Rectal smooth muscle tissue (tissue), 1 donor: Measurements from ENCODE around the gene BRIP1.

Source experiments
- H3K27ac ChIP-seq: one replicate; pipeline ENCODE4 v1.7.0; 2013; ENCODE audit warnings: low read depth, low read length, inconsistent platforms
- H3K27me3 ChIP-seq: one replicate; pipeline ENCODE4 v1.7.0; 2013; ENCODE audit warnings: low read length; ENCODE audit not compliant: control insufficient read depth, insufficient read depth
- H3K36me3 ChIP-seq: one replicate; pipeline ENCODE4 v1.7.0; 2013; ENCODE audit warnings: low read length; ENCODE audit not compliant: control insufficient read depth, insufficient read depth
- H3K4me1 ChIP-seq: one replicate; pipeline ENCODE4 v1.7.0; 2013; ENCODE audit warnings: low read length; ENCODE audit not compliant: control insufficient read depth, insufficient read depth
- H3K4me3 ChIP-seq: one replicate; pipeline ENCODE4 v1.7.0; 2013; ENCODE audit warnings: low read length
- H3K9ac ChIP-seq: one replicate; pipeline ENCODE4 v1.7.0; 2013; ENCODE audit warnings: low read length

The BRIP1 gene

DNA sequence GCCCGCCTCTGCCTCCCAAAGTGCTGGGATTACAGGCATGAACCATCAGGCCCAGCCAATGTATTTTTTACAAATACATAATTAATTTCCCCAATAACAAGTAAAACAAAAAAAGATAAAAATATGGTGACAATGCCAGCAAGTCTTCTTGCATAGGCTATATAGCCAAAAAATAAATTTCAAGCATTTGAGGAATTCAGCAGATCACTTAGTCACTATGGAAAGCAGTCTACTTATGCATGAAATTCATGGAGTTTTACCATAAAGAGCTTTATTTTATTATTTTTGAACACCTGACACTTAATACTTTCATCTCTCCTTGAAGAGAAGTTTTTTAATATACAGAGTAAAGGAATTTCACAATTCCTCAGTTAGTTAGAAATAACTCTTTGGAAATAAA is 56.4 kb downstream of the BRIP1 start:
- H3K4me1 ChIP-seq, result no peaks in the 10 kb centered on the region
- H3K27me3 ChIP-seq, result no peaks in the 10 kb centered on the region
- H3K9ac ChIP-seq, result no peak overlapping the region
- no peak overlapping the region for H3K4me3 ChIP-seq
- no peak overlapping the region for H3K27ac ChIP-seq
- H3K36me3 ChIP-seq, result no peaks in the 10 kb centered on the region

DNA sequence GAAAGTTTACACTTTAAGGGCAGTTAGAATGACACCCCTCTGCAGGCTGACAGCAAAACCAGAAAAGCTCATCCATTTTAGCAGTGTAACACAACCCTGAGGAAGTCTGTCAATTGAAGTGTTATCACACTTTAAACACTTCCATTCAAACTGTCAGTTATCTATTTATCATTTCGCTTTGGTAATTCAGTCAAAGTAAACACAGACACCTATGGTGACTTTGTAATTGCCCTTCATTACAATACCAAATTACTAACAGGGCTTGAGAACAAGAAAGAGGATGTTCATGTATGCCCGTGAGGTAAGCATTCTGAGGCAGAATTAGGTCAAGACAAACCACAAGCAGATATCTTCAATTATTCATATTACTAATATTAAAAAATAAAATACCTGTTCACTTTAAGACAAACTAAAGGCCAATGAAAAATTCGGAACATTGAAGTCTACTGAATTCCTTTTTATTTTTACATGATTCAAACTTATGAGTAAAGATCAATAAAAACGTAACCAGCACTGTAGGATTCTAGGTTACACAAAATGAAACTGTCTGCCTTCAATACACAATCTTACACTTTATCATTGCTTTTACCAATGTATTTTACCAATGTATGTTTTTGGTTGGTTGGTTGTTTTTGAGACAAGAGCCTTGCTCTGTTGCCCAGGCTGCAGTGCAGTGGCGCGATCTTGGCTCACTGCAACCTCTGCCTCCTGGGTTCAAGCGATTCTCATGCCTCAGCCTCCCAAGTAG is 57.1 kb downstream of the BRIP1 start:
- Histone ChIP-seq H3K27ac (no peak overlapping the region), H3K4me3 (no peak overlapping the region), H3K4me1 (no peaks in the 10 kb centered on the region), H3K36me3 (no peaks in the 10 kb centered on the region), H3K27me3 (no peaks in the 10 kb centered on the region), H3K9ac (no peak overlapping the region)

DNA sequence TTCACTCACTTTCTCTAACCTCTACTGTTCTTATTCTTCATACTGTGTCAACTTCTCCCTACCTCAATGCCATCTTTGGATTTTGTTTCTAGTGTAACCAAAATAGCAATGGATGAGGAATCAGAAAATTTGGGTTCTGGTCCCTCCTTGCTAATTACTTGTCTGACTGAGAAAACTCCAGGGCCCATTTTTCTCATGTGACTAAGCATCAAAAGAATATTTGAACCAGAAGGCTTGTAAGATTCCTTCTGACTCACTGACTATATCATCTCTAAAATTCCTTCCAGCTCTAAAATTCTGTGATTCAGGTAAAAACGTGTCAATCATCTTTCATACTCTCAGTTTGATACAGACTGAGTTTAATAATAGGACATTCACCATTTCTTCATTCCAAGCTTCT is 57.9 kb downstream of the BRIP1 start:
- Histone ChIP-seq H3K27me3 (no peaks in the 10 kb centered on the region), H3K4me3 (no peak overlapping the region), H3K27ac (no peak overlapping the region), H3K9ac (no peak overlapping the region), H3K36me3 (no peaks in the 10 kb centered on the region), H3K4me1 (no peaks in the 10 kb centered on the region)

GRCh38 chr17:61803796-61804195 is 59.5 kb downstream of the BRIP1 start:
- H3K36me3 ChIP-seq, result no peaks in the 10 kb centered on the region
- H3K27ac ChIP-seq, result no peak overlapping the region
- no peaks in the 10 kb centered on the region for H3K4me1 ChIP-seq
- H3K4me3 ChIP-seq, result no peak overlapping the region
- H3K9ac ChIP-seq, result no peak overlapping the region
- no peaks in the 10 kb centered on the region for H3K27me3 ChIP-seq

DNA sequence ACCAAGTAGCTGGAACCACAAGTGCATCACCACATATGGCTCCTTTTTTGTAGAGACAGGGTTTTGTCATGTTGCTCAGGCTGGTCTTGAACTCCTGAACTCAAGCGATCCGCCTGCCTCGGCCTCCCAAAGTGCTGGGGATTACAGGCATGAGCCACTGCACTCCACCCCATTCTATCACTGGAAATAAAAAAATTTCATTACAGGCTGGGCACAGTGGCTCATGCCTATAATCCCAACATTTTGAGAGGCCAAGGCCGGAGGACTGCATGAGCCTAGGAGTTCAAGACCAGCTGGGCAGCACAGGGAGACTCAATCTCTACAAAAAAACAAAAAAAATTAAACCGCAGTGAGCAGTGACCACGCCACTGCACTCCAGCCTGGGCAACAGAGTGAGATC is 60.1 kb downstream of the BRIP1 start:
- Histone ChIP-seq H3K4me1 (no peaks in the 10 kb centered on the region), H3K9ac (no peak overlapping the region)

GRCh38 chr17:61799812-61800484 is 63.4 kb downstream of the BRIP1 start:
- H3K4me3 ChIP-seq, result no peak overlapping the region
- H3K27ac ChIP-seq, result no peak overlapping the region
- no peak overlapping the region for H3K9ac ChIP-seq
- H3K27me3 ChIP-seq, result no peaks in the 10 kb centered on the region
- H3K36me3 ChIP-seq, result no peaks in the 10 kb centered on the region
- H3K4me1 ChIP-seq, result no peaks in the 10 kb centered on the region

More for the DNA sequence above, 60.1 kb downstream of the BRIP1 start:
- Histone ChIP-seq H3K27ac (no peak overlapping the region), H3K27me3 (no peaks in the 10 kb centered on the region), H3K36me3 (no peaks in the 10 kb centered on the region), H3K4me3 (no peak overlapping the region)

DNA sequence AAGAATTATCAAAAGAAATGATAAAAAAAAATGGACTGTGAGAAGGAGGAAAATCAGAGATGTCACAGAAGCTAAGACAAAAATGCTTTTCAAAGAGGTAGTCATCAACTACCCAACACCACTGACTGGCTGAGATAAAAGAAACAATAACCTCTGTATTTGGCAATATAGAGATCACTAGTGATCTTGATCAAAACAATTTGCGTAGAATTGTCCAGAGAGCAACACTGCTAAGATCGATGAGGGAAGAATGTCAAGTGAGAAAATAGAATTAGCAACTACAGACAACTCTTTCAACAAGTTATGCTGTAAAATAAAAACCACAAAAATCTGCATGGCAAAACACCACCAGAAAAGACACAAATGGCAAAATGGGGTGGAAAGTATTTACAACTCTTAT is 66.0 kb downstream of the BRIP1 start:
- Histone ChIP-seq H3K4me1 (no peaks in the 10 kb centered on the region), H3K36me3 (no peaks in the 10 kb centered on the region), H3K4me3 (no peak overlapping the region), H3K27ac (no peak overlapping the region), H3K9ac (no peak overlapping the region), H3K27me3 (no peaks in the 10 kb centered on the region)

DNA sequence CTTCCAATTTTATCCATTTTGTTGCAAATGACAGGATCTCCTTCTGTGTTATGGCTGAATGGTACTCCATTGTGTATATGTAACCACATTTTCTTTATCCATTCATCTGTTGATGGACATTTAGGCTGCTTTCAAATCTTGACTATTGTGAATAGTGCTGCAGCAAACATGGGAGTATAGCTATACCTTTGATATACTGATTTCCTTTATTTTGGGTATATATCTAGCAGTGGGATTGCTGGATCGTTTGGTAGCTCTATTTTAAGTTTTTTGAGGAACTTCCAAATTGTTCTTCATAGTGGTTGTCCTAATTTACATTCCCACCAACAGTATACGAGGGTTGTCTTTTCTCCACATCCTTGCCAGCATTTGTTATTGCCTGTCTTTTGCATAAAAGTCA is 67.8 kb downstream of the BRIP1 start:
- Histone ChIP-seq H3K27ac (no peak overlapping the region), H3K27me3 (no peaks in the 10 kb centered on the region), H3K4me3 (no peak overlapping the region), H3K9ac (no peak overlapping the region), H3K4me1 (no peaks in the 10 kb centered on the region), H3K36me3 (no peaks in the 10 kb centered on the region)

- no peak overlapping the region for H3K9ac ChIP-seq
- H3K36me3 ChIP-seq, result no peaks in the 10 kb centered on the region
- no peaks in the 10 kb centered on the region for H3K4me1 ChIP-seq
- no peak overlapping the region for H3K27ac ChIP-seq
- H3K4me3 ChIP-seq, result no peak overlapping the region
- no peaks in the 10 kb centered on the region for H3K27me3 ChIP-seq
Observed at GRCh38 chr17:61794792-61795191, 68.5 kb downstream of the BRIP1 start.

- H3K36me3 ChIP-seq, result no peaks in the 10 kb centered on the region
- no peak overlapping the region for H3K9ac ChIP-seq
- no peak overlapping the region for H3K27ac ChIP-seq
- no peaks in the 10 kb centered on the region for H3K27me3 ChIP-seq
- H3K4me3 ChIP-seq, result no peak overlapping the region
- no peaks in the 10 kb centered on the region for H3K4me1 ChIP-seq
Observed at GRCh38 chr17:61794242-61794641, 69.1 kb downstream of the BRIP1 start.

GRCh38 chr17:61793565-61793964 is 69.8 kb downstream of the BRIP1 start:
- no peaks in the 10 kb centered on the region for H3K27me3 ChIP-seq
- no peak overlapping the region for H3K4me3 ChIP-seq
- H3K9ac ChIP-seq, result no peak overlapping the region
- H3K4me1 ChIP-seq, result no peaks in the 10 kb centered on the region
- H3K27ac ChIP-seq, result no peak overlapping the region
- no peaks in the 10 kb centered on the region for H3K36me3 ChIP-seq

DNA sequence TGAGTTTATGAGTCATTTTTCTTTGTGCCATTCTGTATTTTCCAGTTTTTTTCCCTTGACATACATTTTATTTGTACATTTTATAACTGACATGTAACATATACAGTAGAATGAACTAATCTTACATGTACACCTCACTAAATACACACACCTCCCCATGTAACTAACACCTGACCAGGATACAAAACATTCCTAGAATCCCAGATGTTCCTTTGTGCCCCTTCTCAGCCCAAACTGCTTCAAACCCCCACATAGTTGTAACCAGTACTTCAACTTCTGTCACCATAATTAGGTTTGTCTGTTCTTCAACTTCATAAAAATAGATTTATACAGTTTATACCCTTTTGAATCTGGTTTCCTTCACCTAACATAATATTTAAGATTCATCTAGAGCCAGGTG is 73.5 kb downstream of the BRIP1 start:
- Histone ChIP-seq H3K9ac (no peak overlapping the region), H3K27ac (no peak overlapping the region), H3K4me3 (no peak overlapping the region), H3K27me3 (no peaks in the 10 kb centered on the region), H3K36me3 (no peaks in the 10 kb centered on the region), H3K4me1 (no peaks in the 10 kb centered on the region)

- Histone ChIP-seq H3K4me3 (no peak overlapping the region), H3K27me3 (no peaks in the 10 kb centered on the region), H3K27ac (no peak overlapping the region), H3K4me1 (no peaks in the 10 kb centered on the region), H3K36me3 (no peaks in the 10 kb centered on the region), H3K9ac (no peak overlapping the region)
Observed at GRCh38 chr17:61786088-61786487, 77.2 kb downstream of the BRIP1 start.
